NAMALWA (cell line): ENCODE results near the gene ACAD8.
"Not testable (repeated sequence)": the region's sequence is repeated elsewhere in the genome, so short reads cannot be mapped to it uniquely, and the experiment has no call there.

ENCODE experiments used
- DNase-seq: peaks from one replicate; pipeline ENCODE4 v3.0.0-alpha.2; 2015; ENCODE audit warnings: low spot score

ACAD8 gene

DNA sequence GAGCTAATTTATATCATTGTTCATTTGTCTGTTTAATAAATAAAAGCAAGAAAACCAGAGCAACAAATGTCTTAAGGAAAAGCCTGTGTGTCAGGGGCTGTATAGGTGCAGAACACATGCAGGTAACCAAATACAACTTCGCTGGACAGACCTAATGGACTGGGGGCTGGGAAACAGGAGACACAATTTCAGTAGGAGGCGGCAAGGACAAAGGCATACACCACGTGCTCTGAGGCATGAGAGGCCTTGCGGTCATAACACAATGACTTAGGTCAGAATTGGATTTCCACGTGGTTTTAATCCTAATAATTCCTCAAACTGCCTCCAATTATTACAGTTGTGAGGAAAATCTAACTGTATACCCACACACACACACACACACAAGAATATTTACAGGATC, 14.1 kb downstream of the ACAD8 start:
- DNase-seq: no peak

DNA sequence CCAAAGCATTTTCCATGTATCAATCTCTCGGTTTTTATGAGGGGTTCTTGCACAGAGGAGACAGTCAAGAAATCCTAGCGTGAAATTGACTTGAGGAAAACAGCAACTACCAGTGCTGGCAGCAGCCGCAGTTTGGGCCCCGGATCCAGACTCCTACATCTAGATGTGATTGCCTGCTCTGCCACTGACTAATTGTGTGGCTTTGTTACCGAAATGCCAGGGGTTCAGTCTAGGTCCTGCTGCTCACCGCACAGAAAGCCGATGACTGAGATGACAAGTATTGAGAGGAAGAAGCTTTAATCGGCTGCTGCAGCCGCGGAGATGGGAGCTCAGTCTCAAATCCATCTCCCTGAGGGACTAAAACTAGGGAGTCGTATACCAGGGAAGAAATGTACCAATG, 14.6 kb downstream of the ACAD8 start:
- DNase-seq: no peak

DNA sequence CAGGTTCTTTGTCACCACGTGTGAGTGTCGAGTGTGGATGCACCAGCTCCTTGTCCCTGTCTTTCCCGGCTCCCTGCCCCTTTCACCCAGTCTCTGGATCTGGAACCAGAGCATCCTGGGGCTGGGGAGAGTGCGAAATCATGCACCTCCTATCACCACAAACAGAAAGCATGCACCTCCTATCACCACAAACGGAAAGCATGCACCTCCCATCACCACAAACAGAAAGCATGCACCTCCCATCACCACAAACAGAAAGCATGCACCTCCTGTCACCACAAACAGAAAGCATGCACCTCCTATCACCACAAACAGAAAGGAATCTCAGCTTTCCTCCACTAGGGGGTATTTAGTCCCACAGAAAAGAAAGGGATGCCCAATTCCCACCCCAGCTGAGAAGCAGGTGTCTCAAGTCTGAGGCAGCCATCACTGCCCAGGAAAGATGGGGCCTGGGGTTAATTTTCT, 16.9 kb downstream of the ACAD8 start:
- DNase-seq: peak; percentile 18

DNA sequence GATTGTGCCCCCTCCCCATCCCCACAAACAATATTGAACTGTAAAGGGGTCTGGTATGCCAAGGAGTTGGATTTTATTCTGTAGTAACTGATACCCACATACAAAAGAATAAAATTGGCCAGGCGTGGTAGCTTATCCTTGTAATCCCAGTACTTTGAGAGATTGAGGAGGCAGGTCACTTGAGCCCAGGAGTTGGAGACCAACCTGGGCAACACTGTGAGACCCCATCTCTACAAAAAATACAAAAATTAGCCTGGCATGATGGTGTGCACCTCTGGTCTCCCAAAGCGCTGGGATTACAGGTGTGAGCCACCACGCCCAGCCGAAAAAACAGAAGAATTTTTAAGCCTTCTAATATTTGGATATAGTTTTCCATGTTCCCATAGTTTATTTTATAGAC, 18.6 kb downstream of the ACAD8 start:
- DNase-seq: no peak

DNA sequence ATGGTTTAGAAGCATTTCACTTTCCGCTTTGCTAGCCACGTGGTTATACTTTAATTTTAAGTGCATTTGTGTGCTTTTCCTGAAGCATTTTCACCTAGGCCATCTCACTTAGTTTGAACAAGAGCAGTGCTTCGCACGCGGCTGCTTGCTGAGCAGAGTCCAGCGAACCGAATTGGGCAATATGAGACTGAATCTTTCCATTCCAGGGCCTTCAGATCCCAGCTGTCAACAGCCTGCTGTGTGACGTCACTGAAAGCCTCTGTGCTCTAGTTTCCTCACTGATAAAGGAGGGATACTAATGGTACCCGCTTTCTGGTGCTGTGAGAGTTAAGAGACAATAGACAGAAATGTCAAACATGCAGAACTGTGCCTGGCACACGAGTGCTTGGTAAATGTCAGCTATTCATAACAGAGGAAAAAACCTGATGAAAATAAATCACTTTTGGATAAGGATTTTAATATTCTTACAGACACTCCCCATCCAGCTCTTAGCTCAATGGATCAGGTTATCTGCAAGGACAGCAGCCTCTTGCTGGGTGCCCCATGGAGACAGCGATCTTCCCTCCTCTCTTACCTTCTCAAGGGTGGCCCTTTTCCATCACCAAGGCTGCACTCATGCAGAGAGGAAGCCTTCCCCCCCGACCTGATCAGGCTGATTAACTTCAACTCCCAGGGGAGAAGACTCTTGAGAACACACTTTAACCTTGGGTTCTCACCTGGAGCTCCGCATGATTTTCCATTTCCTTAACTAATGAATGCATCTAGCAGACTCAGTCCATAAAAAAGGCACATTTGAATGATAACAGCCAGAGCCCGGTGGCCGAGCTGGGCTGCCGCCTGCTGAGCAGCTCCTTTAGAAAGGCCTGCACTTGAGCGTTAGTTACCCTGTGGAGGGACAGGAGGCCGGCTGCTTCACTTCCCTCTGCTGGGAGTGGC, 19.3 kb downstream of the ACAD8 start:
- no peak for DNase-seq

DNA sequence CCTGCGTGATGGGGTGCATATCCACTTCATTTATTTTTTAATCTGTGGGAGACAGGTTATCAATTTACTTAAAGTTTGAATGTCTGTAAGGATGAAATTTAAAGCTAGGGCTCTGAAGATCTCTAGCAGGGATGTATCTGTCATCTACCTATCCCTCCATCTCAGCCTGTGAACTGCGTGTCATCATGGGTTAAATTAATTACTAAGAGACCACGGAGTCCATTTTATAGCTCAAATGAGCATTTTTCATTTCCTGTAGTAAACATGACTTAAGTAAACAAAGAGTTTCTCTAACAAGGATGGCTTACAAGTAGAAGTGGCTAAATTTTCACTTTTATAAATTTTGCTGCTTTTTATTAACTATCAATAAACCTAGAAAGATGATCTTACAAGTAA, 19.9 kb downstream of the ACAD8 start:
- DNase-seq: no peak

DNA sequence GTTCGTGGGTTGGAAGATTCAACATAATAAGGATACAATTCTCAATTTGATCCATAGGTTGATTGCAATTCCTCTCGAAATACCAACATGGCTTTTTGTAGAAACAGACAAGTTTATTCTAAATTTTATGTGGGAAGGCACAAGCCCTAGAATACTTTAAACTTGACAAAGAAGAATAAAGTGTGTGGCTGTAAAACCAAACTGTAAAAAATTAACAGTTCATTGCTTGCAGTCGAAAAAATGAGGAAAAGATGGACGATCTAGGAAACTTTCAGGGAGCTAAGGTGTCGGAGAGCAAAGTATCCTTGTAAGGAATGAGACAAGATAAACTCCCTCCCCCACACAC, 21.8 kb downstream of the ACAD8 start:
- no peak for DNase-seq

DNA sequence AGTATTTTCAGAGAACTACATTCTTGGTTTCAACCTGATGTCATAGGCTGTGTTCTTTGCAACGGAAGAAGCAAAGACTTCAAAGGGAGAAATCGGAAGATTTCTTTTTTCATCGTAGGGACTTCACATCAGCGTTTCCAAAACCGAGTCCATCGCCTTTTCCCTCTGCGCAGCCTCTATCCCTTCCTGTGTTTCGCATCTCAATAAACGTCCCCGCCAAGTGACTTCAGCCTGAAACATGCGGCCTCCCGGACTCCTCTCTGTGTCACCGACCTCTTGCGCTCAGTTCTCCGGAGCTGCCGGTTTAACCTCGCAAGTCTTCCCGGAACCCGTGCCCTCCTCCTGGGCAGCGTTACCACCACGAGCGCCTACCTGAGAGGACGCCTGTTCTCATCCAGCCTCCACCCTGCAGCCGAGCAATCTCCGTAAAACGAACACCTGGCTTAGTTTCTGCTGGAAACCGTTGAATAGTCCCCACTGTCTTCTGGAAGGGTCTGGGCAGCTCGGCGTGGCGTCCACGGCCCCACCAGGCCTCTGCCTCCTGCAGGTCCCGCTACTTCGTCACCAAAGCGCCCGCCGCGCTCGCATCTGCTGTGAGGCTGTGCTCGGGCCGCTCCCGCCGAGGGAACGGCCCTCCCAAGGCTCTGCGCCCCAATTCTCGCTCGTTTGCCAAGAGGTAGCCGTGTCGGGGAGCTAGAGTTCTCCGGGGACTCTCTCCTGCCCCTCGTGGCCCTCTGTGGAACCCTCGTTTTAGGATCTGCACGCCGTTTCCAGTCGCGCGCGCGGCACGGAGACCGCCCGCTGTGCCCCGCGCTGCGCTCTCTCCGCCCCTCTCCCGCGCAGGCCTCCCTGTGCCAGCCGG, 22.4 kb downstream of the ACAD8 start, which contains the start of gene GLB1L3:
GLB1L3 (plus strand) TSS at position 846 of the 862 bp plus-strand sequence. CDS start 362 bp downstream, outside the sequence.
- no peak for DNase-seq

DNA sequence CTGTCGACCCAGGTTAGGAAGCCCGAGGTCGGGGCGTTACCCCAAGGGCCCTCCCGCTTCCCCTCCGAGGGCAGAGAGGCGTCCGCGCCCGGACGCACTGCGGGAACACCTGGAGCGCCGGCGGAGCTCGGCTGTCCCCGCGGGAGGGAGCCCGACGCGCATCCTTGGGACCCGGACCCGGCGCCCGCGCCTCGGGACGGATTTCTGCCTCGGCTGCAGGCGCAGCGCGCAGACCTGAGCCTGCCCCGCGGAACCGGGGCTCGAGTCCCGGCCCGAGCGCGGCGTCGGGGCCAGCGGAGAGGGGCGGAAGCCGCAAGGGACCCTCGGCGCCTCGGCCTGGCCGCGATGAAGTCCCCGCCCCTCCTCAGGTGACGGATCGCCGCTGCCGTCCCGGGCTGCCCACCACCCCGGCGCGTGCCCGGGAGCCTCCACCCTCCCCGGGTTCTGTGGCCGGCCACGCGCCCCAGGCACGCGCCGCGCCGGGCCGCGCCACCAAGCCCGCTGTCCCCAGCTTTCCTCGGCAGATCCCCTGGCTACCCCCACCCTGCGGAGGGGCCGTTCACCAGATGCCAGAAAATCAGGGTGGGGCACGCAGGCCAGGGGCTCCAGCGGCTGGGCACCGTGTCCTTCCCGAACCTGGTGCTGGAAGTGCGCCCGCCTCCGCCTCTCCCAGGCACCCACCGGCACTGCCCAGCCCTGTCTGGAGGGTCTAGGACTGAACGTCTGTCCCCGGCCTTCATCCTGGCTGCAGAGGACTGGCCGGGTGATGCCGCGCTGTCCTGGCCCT, 23.2 kb downstream of the ACAD8 start:
- DNase-seq: no peak

DNA sequence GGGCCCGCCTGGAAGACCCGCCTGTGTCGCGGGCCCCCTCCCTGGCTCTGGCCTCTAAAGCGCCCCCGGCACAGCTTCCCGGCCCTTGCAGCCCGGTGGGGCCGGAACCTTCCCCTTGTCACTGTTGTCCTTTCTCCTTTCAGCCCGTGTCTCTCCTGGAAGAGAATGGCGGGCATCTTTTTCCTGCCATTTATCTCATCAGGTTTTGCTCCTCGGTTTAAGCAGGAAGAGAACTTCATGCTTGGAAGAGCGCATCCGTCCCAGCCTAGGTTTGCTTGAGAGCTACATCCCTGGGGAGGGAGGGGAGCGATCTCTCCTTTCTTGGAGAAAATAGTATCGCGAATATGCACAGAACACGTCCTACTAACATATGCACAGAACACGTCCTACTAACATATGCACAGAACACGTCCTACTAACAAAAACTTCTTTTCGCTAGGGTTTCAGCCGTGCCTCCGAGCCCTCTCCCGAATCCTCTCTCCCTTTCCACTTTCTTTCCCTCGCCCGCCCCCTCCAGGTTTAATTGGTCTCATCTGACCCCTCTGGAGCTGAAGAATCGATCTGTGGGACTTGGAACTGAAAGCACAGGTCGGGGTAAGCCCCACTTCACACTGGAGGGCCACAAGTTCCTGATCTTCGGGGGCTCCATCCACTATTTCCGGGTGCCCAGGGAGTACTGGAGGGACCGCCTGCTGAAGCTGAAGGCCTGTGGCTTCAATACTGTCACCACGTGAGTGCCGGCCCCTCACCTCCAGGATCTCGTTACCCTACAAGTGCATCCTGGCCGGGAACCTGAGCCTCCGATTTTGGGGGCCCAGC, 24.0 kb downstream of the ACAD8 start:
- no peak for DNase-seq

DNA sequence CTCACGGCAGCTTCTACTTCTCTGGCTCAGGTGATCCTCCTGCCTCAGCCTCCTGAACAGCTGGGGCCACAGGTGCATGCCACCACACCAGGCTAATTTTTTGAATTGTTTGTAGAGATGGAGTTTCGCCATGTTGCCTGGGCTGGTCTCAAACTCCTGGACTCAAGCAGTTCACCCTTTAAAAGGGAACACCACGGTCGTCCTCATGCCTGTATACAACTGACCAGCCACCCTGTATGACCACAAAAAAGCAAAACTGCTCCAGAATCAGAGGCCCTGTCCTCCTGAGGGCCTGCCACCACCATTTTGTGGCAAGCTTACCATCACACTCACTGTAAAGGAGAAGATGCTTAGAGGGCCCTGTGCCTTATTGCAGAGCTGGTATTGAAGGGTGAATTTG, 25.0 kb downstream of the ACAD8 start:
- DNase-seq: no peak

DNA sequence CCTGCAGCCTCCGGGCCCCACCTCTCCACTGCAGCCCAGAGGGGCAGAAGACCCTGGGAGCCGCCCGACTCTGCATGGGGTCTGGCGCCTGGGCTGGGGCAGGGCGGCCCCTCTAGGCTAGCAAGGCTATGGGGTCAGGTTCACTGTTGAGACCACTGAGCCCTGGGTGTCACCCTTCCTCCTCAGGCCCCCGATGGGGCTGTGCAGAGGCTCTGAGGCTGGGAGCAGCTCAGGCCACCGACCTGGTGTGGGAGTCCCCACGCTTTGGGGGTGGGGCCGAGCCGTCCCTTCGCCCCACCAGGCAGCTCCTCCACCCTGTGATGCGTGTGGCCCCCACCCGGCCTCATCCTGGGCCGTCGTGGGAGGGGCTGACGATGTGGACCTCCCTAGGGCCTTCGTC, 28.3 kb downstream of the ACAD8 start:
- DNase-seq: not testable (repeated sequence)

DNA sequence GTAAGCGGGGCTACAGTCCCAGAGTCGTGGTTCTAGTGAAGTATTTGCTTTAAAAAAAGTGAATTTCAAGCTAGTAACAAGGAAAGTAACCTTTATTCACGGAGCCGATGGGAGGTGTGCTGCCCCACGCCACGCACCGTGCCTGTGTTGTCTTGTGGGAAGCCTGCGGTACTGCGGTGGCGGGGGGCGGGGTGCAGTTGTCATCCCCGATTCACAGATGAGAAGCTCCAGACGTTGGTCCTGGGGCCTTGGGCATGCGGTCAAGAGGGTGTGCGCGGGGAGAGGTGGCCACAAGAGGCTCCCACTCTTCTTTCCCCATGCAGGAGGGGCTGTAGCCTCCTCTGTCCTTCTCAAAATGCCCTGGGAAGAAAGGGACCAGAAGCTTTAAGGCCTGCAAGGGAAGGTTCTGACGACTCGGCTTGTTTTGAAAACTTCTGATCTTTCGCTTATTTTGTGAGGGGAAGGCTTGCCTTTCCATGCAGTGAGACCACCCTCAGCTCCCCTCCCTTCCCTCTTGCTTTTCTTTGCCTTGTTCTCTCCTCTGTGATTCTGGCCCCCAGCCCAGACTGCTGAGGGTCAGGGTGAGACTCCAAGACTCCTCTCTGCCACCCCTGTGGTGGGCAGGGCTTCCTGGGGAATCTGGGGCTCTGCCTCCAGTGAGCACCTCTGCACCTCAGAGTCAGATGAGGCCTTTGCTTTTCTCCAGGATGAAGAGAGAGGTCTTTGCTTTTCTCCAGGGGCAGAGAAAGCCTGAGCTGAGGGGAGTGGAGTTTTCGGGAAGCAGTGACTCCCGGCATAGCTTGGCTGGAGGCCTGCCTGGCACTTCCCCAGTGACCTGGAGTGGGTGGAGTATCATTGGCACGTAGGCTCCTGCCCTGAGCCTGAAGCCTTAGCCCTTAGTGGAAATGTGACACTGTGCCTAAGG, 29.0 kb downstream of the ACAD8 start:
- DNase-seq: no peak

DNA sequence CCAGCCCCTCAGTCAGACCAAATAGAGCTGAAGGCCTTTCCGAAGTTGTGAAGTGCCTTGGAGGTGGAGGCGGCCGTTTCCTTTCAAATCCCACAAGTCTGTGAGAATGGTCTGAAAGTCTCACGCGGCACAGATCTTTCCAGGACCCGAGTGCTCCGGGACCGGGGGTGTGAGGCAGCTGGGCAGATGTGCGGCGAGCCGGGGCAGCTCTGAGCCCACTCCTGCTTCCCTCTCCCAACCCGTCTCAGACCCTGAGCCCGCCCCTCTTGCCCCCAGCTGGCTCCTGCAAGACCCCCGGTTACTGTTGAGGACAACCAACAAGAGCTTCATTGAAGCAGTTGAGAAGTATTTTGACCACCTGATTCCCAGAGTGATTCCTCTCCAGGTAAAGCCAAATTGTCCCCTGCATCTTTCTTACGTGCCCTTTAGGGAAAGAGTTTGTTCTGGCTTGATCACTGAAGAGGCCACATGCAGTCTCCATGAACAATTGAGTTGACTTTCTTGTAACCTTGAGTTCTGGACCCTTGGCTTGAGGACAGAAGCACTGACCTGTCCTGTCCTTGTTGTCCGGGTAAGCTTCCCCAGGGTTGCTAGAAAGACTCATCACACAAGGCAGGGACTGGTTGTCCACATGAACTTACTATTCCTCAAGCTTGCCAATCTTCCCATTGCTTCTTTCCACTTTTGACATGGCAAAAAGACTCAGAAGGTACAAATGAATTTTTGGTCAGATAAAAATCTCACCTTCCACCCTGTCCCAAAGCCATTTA, 30.3 kb downstream of the ACAD8 start:
- DNase-seq: no peak

DNA sequence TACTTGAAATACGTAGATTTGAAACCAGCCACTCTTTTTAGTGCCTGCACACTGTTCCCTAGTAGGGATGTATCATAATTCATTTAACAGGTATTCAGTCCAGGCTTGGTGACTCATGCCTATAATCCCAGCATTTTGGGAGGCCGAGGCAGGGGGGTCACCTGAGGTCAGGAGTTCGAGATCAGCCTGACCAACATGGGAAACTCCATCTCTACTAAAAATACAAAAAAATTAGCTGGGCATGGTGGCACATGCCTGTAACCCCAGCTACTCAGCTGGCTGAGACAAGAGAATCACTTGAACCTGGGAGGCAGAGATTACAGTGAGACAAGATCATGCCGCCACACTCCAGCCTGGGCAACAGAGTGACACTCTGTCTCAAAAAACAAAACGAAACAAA, 31.0 kb downstream of the ACAD8 start:
- DNase-seq: not testable (repeated sequence)

DNA sequence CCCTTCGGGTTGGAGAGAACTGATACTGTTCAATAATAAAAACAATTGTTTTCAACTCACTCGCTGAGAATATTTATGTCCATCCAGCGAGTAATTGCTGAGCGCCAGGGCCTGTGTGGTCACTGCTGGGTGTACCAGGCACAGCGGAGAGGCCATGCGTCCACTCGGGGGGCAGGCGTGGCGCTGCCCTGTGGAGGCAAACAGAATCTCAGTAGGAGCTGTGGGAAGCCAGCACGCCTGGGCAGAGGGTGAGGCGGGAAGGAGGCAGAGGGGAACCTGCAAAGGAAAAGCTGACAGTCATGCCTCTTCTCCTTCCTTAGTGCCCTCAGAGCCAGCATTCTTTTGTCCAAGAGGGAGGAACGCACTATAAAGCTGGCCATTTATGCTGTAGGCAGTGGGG, 34.2 kb downstream of the ACAD8 start:
- DNase-seq: no peak

DNA sequence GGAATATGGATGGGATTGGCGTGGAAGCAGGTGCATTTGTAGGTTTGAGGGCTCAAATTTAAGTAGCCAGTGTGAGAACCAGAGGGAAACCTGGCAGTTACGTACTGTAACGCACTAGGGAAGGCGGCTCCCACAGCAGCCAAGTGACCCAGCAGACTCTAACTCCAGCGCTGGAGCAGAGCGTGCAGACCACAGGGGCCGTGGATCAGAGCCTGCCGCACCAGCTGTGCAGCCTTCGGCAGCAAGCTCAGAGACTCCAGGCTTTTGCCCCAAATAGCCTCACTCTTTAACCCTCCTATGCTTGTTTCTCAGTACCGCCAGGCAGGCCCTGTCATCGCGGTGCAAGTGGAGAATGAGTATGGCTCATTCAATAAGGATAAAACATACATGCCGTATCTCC, 35.1 kb downstream of the ACAD8 start:
- no peak for DNase-seq

DNA sequence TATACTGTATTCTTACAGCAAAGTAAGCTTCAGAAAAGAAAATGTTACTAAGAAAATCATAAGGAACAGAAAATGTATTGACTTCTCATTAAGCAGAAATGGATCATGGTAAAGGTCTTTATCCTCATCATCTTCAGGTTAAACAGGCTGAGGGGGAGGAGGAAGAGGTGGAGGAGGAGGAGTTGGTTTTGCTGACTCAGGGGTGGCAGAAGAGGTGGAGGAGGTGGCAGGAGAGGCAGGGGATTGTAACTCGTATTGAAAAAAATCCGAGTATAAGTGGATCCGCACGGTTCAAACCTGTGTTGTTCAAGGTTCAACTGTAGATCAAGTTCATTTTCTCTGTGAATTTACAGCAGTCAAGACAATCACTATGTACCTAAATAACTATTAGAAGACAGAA, 35.8 kb downstream of the ACAD8 start:
- no peak for DNase-seq

DNA sequence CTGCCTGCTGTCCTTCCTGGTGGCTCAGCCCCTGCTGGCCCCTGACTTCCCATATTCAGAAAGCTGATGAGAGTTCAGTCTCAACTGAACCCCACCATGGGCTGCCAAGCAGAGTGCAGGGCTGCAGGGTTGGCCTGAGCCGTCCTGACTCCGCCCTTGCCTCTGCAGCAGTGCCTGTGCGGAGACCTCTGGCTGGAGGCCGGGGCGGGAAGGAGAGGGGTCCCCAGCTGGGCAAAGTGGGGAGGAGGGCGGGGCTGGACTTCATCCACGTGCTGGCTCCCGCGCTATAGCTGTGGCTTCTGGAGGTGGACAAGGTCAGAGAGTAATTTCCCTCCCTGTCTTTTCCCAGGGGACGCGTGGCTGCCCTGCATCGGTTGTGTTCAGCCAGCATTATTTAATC, 36.4 kb downstream of the ACAD8 start:
- no peak for DNase-seq
